H1 (cell line): ENCODE measurements around the gene TMEM220. TPM values are rescaled to one million over a fixed set of nuclear protein-coding genes. Genes with fewer than 3 reads are reported as not detected.

Experiments
- EGR1 ChIP-seq: IDR thresholded peaks from 2 replicates; pipeline ENCODE4 v1.6.1; 2011; ENCODE audit warnings: low read depth, low read length, borderline replicate concordance
- FOSL1 ChIP-seq: IDR thresholded peaks from 2 replicates; pipeline ENCODE4 v1.6.1; 2011; ENCODE audit warnings: mild to moderate bottlenecking, low read depth, low read length, moderate library complexity; ENCODE audit not compliant: insufficient read depth
- POLR2AphosphoS5 ChIP-seq: IDR thresholded peaks from 2 replicates; pipeline ENCODE4 v1.6.1; 2011; ENCODE audit warnings: low read depth, low read length
- polyA plus RNA-seq, 7 experiments: library from polyadenylated mRNA; depleted of rRNA in 3 of 7; stranded (reverse) in 5 of 7; unstranded in 2 of 7; fragments of >200 nt in 5 of 7; fragments of 200-250 nt in 2 of 7; gene quantifications; 1 replicate in 5 of 7; 2 replicates in 1 of 7; 4 replicates in 1 of 7; pipeline versions ENCODE4 v1.2.1 to v1.2.3, GENCODE V29; 2011 to 2013; ENCODE audit warnings: missing spikeins in 2 of 7, mixed read lengths in 2 of 7
- total RNA-seq: library from RNA; stranded (reverse); fragmentation: NEBNext Ultra II Directional; extraction: Animal tissue kit (Norgen Biotek cat#: 25700); gene quantifications from 2 replicates; pipeline ENCODE4 v1.2.1, GENCODE V29; 2021
- TF ChIP-seq, protein P1 (sequence below): fragments of 300-600 bp; sonication (generic); IDR thresholded peaks from 2 replicates; pipeline ENCODE4 v1.7.1; 2012; ENCODE audit warnings: low read length, moderate library complexity, mild to moderate bottlenecking, inconsistent platforms; ENCODE audit not compliant: insufficient replicate concordance

Gene TMEM220
- total and polyA plus RNA-seq, 2 of the 8 experiments (the other 6 are each of a cell fraction or from before 2014, with no cell fraction given) = 3.8 to 4.1 TPM

DNA sequence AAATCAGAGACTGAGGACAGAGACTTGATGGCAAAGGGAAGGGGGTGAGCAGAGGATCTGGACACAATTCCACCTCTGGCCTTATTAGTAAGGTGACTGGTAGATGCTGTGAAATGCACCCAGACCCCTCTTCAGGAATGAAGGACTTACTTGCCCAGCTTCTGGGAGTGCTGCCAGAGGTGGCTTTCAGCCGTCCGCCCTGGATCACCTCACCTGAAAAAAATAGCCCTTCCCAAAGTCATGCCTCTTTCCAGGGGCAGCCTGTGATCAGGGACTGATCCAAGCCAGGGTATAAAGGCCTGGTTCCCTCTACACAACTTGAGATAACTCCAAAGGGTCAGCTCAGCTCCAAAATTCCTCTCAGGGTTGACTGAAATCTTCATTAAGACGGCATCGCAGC lies 20.4 kb upstream of the TMEM220 start (continued):
- TF ChIP-seq, protein P1, sequence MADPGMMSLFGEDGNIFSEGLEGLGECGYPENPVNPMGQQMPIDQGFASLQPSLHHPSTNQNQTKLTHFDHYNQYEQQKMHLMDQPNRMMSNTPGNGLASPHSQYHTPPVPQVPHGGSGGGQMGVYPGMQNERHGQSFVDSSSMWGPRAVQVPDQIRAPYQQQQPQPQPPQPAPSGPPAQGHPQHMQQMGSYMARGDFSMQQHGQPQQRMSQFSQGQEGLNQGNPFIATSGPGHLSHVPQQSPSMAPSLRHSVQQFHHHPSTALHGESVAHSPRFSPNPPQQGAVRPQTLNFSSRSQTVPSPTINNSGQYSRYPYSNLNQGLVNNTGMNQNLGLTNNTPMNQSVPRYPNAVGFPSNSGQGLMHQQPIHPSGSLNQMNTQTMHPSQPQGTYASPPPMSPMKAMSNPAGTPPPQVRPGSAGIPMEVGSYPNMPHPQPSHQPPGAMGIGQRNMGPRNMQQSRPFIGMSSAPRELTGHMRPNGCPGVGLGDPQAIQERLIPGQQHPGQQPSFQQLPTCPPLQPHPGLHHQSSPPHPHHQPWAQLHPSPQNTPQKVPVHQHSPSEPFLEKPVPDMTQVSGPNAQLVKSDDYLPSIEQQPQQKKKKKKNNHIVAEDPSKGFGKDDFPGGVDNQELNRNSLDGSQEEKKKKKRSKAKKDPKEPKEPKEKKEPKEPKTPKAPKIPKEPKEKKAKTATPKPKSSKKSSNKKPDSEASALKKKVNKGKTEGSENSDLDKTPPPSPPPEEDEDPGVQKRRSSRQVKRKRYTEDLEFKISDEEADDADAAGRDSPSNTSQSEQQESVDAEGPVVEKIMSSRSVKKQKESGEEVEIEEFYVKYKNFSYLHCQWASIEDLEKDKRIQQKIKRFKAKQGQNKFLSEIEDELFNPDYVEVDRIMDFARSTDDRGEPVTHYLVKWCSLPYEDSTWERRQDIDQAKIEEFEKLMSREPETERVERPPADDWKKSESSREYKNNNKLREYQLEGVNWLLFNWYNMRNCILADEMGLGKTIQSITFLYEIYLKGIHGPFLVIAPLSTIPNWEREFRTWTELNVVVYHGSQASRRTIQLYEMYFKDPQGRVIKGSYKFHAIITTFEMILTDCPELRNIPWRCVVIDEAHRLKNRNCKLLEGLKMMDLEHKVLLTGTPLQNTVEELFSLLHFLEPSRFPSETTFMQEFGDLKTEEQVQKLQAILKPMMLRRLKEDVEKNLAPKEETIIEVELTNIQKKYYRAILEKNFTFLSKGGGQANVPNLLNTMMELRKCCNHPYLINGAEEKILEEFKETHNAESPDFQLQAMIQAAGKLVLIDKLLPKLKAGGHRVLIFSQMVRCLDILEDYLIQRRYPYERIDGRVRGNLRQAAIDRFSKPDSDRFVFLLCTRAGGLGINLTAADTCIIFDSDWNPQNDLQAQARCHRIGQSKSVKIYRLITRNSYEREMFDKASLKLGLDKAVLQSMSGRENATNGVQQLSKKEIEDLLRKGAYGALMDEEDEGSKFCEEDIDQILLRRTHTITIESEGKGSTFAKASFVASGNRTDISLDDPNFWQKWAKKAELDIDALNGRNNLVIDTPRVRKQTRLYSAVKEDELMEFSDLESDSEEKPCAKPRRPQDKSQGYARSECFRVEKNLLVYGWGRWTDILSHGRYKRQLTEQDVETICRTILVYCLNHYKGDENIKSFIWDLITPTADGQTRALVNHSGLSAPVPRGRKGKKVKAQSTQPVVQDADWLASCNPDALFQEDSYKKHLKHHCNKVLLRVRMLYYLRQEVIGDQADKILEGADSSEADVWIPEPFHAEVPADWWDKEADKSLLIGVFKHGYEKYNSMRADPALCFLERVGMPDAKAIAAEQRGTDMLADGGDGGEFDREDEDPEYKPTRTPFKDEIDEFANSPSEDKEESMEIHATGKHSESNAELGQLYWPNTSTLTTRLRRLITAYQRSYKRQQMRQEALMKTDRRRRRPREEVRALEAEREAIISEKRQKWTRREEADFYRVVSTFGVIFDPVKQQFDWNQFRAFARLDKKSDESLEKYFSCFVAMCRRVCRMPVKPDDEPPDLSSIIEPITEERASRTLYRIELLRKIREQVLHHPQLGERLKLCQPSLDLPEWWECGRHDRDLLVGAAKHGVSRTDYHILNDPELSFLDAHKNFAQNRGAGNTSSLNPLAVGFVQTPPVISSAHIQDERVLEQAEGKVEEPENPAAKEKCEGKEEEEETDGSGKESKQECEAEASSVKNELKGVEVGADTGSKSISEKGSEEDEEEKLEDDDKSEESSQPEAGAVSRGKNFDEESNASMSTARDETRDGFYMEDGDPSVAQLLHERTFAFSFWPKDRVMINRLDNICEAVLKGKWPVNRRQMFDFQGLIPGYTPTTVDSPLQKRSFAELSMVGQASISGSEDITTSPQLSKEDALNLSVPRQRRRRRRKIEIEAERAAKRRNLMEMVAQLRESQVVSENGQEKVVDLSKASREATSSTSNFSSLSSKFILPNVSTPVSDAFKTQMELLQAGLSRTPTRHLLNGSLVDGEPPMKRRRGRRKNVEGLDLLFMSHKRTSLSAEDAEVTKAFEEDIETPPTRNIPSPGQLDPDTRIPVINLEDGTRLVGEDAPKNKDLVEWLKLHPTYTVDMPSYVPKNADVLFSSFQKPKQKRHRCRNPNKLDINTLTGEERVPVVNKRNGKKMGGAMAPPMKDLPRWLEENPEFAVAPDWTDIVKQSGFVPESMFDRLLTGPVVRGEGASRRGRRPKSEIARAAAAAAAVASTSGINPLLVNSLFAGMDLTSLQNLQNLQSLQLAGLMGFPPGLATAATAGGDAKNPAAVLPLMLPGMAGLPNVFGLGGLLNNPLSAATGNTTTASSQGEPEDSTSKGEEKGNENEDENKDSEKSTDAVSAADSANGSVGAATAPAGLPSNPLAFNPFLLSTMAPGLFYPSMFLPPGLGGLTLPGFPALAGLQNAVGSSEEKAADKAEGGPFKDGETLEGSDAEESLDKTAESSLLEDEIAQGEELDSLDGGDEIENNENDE = no peak
- no peak for TF ChIP-seq EGR1
- TF ChIP-seq POLR2AphosphoS5 = no peak
- TF ChIP-seq FOSL1 = no peak
